ENCODE data around the gene FCN1. TPM values are rescaled to one million over a fixed set of nuclear protein-coding genes. Genes with fewer than 3 reads are reported as not detected.

Gene FCN1
- total RNA-seq, 1 experiment from 2014 or later: not detected

- no peak for DNase-seq (ENCODE audit: low read depth)
Observed at GRCh38 chr9:134879664-134880483, 37.8 kb downstream of the FCN1 start.

DNA sequence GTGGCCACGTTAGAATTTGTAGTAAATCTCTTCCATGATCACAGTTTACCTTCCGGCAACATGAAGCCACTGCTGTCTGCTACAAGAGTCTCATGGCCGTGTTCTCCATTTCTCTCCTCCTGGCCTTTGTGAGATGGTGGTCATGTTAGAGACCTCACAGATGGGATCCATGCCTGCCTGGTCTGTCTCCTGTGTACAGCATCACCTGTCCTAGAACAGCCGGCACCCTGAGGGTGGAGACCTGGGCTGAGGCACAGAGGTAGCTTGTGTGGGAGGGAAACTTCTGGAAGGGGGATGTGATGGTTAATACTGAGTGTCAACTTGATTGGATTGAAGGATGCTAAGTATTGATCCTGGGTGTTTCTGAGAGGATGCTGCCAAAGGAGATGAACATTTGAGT lies 40.2 kb downstream of the FCN1 start:
- DNase-seq (ENCODE audit: low read depth): no peak

GRCh38 chr9:134875371-134875770 lies 42.3 kb downstream of the FCN1 start:
- DNase-seq (ENCODE audit: low read depth): no peak

DNA sequence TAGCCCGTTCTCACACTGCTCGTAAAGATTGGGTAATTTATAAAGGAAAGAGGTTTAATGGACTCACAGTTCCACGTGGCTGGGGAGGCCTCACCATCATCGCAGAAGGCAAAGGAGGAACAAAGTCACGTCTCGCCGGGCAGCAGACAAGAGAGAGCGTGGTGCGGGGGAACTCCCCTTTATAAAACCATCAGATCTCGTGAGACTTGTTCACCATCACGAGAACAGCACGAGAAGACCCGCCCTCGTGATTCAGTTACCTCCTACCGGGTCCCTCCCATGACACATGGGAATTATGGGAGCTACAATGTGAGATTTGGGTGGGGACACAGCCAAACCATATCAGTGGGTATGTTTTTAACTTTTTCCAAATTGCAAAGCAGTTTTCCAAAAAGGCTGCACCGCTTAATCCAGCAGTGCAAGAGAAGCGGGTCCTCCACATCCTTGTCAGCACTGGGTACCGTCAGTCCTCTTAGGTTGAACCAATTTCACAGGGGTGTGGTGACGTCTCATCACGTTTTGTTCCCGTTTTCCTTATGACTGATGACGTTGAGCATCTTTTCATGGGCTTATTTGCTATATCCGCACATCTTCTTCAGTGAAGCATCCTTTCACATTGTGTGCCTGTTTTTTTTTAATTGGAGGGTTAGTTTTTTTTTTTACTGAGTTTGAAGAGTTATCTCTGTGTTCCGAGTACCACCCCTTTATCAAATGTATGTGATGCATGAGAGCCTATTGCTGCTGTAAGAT lies 45.1 kb downstream of the FCN1 start:
- DNase-seq (ENCODE audit: low read depth): peak; percentile 88

GRCh38 chr9:134871697-134872340 lies 45.9 kb downstream of the FCN1 start:
- DNase-seq (ENCODE audit: low read depth): no peak

GRCh38 chr9:134870746-134871662 lies 46.7 kb downstream of the FCN1 start:
- peak; percentile 42 for DNase-seq (ENCODE audit: low read depth)

GRCh38 chr9:134870301-134870694 lies 47.4 kb downstream of the FCN1 start:
- DNase-seq (ENCODE audit: low read depth): no peak

GRCh38 chr9:134869554-134870300 lies 48.0 kb downstream of the FCN1 start:
- no peak for DNase-seq (ENCODE audit: low read depth)

DNA sequence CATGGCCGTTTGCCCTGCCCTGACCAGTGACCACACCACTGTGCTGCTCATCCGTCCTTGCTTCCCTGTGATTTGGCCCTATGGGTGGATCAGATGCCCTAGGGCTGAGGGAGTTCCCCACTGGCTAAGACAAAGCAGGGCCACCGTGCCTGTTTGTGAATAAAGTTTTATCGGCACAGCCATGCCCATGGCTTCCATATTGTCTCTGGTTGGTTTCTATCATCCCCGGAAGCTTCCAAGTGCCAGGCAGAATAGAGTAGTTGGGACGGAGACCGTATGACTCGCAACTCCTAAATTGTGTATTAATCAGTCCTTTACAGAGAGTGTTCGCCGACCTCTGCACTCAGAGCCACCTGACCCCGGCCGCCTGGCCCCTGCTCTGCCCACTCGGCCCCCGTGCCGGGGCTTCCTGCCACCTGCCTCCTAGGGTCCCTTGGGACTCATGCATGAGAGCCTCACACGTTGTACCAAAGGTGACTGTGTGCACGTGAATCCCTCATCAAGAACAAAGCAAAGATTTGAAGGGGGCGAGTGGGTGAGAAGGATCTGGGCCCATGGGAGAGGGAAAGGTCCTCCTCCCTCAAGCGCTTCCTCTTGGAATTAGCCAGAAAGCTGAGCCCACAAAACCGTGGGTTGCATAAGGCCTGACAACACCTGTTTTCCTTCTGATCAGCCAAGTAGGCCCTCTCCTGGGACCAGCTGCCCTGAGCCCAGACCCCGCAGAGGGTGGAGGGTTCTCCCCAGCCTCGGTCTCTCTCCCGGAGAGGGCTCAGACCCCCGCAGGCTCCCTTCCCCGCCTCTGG lies 48.8 kb downstream of the FCN1 start:
- DNase-seq (ENCODE audit: low read depth): no peak

GRCh38 chr9:134867917-134868750 lies 49.6 kb downstream of the FCN1 start:
- DNase-seq (ENCODE audit: low read depth): no peak

DNA sequence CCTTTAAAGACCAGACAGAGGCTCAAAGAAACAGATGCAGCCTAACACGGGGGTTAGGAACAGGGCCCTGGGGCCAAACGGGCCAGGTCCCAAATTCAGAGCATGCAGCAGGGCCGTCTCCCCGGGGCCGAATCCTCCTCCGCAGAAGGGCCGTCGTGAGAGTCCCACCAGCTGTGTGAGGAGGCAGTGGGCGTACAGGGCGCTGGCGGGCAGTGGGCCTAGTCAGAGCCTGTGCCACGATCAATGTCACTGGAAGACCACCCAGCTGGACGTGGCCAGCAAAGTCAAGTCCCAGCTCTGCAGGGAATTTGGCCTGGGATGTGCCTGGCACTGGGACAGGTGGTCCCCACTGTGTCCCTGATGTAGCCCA lies 52.9 kb downstream of the FCN1 start:
- DNase-seq (ENCODE audit: low read depth): no peak

DNA sequence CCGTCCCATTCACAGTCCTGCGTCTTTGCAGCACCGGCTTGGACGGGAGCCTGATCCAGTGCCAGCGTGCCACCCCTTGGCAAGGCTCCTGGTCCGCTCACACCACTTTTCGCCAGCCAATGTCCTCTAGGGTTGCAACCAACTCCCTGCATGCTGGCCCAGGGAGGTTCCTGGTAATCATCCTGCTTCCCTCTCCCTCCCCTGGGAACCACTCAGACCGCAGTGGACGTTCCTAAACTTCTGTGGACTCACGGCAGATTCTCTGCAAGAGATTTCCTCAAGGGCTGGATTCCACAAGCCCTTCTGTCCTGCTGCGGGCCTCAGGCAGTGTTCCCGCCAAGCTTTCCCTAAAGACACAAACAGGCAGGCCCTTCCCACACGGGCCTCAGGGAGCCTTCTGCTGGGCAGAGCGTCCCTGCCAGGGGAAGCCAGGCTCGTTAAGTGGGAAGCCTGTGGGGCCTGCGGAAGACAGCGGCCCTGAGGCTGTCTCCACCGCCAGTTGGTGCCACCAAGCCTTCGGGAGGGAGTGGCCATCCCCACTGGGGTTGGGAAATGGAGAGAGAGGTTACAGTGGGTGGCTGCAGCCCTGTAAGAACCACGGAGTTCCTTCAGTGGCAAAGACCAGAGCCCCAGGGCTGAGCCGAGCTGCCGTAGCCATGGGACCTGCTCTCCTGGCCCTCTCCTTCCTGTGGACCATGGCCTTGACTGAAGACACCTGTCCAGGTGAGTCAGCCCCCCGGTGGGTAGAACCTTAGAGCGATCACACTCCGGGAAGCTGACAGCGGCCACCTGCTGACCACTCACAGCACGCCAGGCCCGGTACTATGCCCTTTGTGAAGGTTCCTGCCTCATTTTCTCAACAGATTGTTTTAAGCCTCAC lies 53.5 kb downstream of the FCN1 start:
- DNase-seq (ENCODE audit: low read depth): no peak

DNA sequence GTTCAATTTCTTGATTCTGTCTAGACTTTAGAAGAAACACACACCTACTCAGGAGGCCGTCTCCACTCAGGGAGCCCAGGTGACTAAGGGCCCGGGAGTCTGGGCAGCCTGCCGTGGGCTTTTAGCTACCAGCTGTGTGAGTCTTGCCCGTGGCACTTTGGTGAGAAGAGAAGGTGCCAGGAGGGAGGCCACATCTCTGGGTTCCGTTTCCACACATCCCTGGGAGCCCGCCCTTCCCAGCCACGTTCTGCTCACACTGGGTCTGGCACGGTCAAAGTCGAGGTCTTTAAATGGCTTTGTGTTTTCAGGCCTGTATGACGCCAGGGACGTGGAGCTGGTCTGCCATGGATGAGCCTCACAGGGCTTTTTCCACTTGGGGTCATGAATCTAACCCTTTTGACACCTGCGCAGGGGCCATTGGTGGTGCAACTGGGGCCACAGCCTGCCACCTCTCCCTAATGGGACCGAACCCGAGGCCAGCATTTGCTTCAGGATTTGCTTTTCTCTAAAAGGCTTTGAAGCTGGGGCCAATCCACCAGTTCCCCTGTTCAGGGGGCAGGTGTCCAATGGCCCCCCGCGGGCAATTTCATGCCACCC lies 54.3 kb downstream of the FCN1 start:
- DNase-seq (ENCODE audit: low read depth): no peak

GRCh38 chr9:134861595-134862334 lies 55.9 kb downstream of the FCN1 start:
- DNase-seq (ENCODE audit: low read depth): no peak

GRCh38 chr9:134860510-134860909 lies 57.2 kb downstream of the FCN1 start:
- no peak for DNase-seq (ENCODE audit: low read depth)

DNA sequence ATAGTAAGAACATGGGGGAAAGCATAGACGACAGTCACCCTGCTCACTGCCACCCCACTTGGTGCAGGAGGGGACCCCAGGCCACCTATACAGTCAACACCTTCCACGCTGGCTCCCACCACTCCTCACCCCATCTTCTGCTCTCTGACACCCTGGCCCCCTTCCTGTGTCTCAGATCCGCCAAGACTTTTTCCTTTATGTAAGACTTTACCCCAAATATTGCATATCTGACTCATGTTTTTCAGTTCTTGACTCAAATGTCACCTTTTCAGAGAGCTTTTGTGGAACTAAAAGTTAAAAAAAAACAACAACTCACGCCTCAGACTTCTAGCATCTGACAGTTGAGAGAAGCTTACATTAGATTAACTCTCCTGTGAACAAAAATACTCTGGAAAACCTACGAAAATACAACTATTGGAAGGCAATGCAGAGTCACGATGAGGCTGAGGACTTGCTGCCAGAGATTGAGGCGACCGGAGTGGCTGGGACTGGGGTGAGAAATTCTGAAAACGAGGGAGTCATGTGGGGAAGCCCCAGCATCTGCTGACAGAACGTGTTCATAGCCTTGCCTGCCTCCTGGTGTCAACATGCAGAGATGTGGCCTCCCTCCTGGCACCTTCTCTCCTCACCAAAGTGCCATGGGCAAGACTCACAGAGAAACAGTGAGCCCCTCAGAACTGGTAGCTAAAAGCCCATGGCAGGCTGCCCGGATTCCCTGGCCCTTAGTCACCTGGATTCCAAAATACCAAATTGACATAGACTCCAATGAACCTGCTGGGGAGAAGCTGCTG lies 59.5 kb downstream of the FCN1 start:
- DNase-seq (ENCODE audit: low read depth): peak; percentile 82
